Measurements from ENCODE around the gene CPXM2.

DNA sequence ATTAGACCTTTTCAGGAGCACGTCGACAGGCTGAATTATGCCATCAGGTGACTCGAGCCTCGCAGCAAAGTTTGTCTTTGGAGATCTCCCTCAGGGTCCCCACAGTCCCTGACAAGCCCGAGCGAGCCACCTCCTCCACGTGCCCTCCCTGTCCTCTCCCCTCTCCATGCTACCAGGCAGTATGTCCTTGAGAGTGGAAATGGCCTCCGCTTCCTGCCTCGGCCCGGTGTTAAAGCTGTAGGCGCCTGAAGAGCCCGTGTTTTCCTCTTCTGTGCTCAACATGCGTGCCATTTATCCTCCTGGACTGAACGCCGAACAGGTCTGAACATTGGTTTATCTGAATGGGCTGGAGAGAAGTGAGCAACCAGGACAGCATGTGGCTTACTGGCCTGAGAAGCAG is 142.9 kb downstream of the CPXM2 start:
- TF ChIP-seq GATA2 (CRISPR knock-in tag; IDR thresholded peaks at IDR 0.05) (no peak), FOXM1 (IDR thresholded peaks at IDR 0.05; ENCODE audit: low read depth) (no peak), RAD21 (IDR thresholded peaks at IDR 0.05; ENCODE audit: low read length) (no peak)
- TF ChIP-seq, protein P1, sequence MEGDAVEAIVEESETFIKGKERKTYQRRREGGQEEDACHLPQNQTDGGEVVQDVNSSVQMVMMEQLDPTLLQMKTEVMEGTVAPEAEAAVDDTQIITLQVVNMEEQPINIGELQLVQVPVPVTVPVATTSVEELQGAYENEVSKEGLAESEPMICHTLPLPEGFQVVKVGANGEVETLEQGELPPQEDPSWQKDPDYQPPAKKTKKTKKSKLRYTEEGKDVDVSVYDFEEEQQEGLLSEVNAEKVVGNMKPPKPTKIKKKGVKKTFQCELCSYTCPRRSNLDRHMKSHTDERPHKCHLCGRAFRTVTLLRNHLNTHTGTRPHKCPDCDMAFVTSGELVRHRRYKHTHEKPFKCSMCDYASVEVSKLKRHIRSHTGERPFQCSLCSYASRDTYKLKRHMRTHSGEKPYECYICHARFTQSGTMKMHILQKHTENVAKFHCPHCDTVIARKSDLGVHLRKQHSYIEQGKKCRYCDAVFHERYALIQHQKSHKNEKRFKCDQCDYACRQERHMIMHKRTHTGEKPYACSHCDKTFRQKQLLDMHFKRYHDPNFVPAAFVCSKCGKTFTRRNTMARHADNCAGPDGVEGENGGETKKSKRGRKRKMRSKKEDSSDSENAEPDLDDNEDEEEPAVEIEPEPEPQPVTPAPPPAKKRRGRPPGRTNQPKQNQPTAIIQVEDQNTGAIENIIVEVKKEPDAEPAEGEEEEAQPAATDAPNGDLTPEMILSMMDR (IDR thresholded peaks at IDR 0.05) = no peak
- TF ChIP-seq, protein P2, sequence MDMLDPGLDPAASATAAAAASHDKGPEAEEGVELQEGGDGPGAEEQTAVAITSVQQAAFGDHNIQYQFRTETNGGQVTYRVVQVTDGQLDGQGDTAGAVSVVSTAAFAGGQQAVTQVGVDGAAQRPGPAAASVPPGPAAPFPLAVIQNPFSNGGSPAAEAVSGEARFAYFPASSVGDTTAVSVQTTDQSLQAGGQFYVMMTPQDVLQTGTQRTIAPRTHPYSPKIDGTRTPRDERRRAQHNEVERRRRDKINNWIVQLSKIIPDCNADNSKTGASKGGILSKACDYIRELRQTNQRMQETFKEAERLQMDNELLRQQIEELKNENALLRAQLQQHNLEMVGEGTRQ (IDR thresholded peaks at IDR 0.05; ENCODE audit: borderline replicate concordance, low read depth, low read length) = no peak

Measured in SK-N-SH (cell line).